Gastrocnemius medialis (tissue), 4 donors: ENCODE results near the gene GHRHR.

Experiments used
- POLR2A ChIP-seq, 2 donors: fragments of 450-650 bp; IDR thresholded peaks; one replicate each; pipeline ENCODE4 v1.6.1; 2017; ENCODE audit warnings: antibody characterized with exemption in 2 of 2, mild to moderate bottlenecking in 2 of 2, moderate library complexity in 2 of 2
- TF ChIP-seq, protein P1 (sequence below), 5 experiments: fragments of 450-650 bp in 3 of 5; fragments of 200-600 bp in 2 of 5; sonication (generic) in 2 of 5; IDR thresholded peaks in 4 of 5; conservative IDR thresholded peaks in 1 of 5; 1 replicate in 4 of 5; 2 replicates in 1 of 5; pipeline ENCODE4 v1.5.1; 2016 to 2019; ENCODE audit warnings: antibody characterized with exemption in 5 of 5, mild to moderate bottlenecking in 3 of 5, moderate library complexity in 3 of 5

DNA sequence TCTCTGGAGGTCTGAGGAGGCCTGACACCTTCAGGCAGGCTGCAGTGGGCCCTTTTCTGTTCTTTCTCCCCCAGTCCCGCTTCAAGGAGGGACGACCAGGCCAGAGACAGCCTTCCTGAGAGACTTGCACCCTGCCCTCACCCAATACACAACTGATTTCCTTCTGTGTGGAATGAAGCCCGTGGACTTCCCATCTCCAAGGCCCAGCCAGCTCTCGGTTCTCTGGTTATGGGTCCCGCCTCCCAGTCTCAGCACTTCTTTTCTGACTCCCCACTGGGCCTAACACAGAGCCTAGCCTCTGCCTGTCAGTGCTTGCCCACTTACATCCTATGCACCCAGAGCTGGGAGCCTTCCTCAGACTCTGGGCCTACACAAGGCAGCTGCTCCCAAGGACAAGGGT lies 64.3 kb downstream of the GHRHR start:
- TF ChIP-seq POLR2A (IDR thresholded peaks at IDR 0.05), result no peak
- TF ChIP-seq, protein P1, sequence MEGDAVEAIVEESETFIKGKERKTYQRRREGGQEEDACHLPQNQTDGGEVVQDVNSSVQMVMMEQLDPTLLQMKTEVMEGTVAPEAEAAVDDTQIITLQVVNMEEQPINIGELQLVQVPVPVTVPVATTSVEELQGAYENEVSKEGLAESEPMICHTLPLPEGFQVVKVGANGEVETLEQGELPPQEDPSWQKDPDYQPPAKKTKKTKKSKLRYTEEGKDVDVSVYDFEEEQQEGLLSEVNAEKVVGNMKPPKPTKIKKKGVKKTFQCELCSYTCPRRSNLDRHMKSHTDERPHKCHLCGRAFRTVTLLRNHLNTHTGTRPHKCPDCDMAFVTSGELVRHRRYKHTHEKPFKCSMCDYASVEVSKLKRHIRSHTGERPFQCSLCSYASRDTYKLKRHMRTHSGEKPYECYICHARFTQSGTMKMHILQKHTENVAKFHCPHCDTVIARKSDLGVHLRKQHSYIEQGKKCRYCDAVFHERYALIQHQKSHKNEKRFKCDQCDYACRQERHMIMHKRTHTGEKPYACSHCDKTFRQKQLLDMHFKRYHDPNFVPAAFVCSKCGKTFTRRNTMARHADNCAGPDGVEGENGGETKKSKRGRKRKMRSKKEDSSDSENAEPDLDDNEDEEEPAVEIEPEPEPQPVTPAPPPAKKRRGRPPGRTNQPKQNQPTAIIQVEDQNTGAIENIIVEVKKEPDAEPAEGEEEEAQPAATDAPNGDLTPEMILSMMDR (IDR thresholded peaks at IDR 0.05 in 4 of 5, conservative IDR thresholded peaks at IDR 0.05 in 1 of 5), result no peak
